Sigmoid colon (tissue), 7 donors: ENCODE data around the gene TOM1L2. TPM values are rescaled to one million over a fixed set of nuclear protein-coding genes. Genes with fewer than 3 reads are reported as not detected.
A peak's percentile ranks its signal among the peaks of the same experiment; 100 is the strongest.

Experiments
- DNase-seq: peaks from one replicate; pipeline ENCODE4 v3.0.0-alpha.2; 2019
- H3K27ac ChIP-seq, 4 donors: fragments of 200-600 bp; sonication (generic); one replicate each; pipeline ENCODE4 v1.5.1; 2016 to 2019; ENCODE audit warnings: mild to moderate bottlenecking in 1 of 4
- H3K27me3 ChIP-seq, 3 donors: fragments of 200-600 bp; sonication (generic); one replicate each; pipeline ENCODE4 v1.5.1; 2019; ENCODE audit warnings: mild to moderate bottlenecking in 1 of 3
- H3K36me3 ChIP-seq, 4 donors: fragments of 200-600 bp; sonication (generic); one replicate each; pipeline ENCODE4 v1.5.1; 2016 to 2019
- H3K4me1 ChIP-seq, 4 donors: fragments of 200-600 bp; sonication (generic); one replicate each; pipeline ENCODE4 v1.5.1; 2017 to 2019
- H3K4me3 ChIP-seq, 4 donors: fragments of 200-600 bp; sonication (generic); one replicate each; pipeline ENCODE4 v1.5.1; 2017 to 2019; ENCODE audit warnings: mild to moderate bottlenecking in 2 of 4, moderate library complexity in 1 of 4
- H3K9me3 ChIP-seq, 4 donors: fragments of 200-600 bp in 3 of 4; sonication (generic) in 3 of 4; one replicate each; pipeline versions ENCODE4 v1.5.1 to v1.6.1; 2013 to 2019
- CTCF ChIP-seq, 4 experiments: fragments of 450-650 bp in 3 of 4; fragments of 200-600 bp in 1 of 4; IDR thresholded peaks; one replicate each; pipeline ENCODE4 v1.5.1; 2016 to 2019; ENCODE audit warnings: antibody characterized with exemption in 4 of 4, mild to moderate bottlenecking in 3 of 4, moderate library complexity in 2 of 4
- EP300 ChIP-seq, 4 donors: sonication (generic); formaldehyde crosslinking; IDR thresholded peaks; one replicate each; pipeline ENCODE4 v1.6.1; 2017; ENCODE audit warnings: antibody characterized with exemption in 4 of 4
- POLR2A ChIP-seq, 2 donors: fragments of 450-650 bp; IDR thresholded peaks; one replicate each; pipeline ENCODE4 v1.6.1; 2016; ENCODE audit warnings: antibody characterized with exemption in 2 of 2, mild to moderate bottlenecking in 2 of 2, moderate library complexity in 2 of 2
- POLR2AphosphoS5 ChIP-seq, 4 donors: sonication (generic); formaldehyde crosslinking; IDR thresholded peaks; one replicate each; pipeline ENCODE4 v1.6.1; 2017; ENCODE audit warnings: antibody characterized with exemption in 4 of 4
- WGBS, 2 donors: extraction: QIAGEN DNeasy Blood & Tissue Kit; methylation state at CpG; one replicate each; pipeline ENCODE4 v1.1.7; 2013; 5-methylcytosine and 5-hydroxymethylcytosine counted together
- intact Hi-C: fragments of 100-400 bp; cut with DNase I; formaldehyde crosslinking; loops from one replicate; pipeline ENCODE4 v1.15.1; 2023
- polyA plus RNA-seq, 3 donors: library from polyadenylated mRNA; stranded (reverse); fragments of 200-250 nt; gene quantifications; one replicate each; pipeline ENCODE4 v1.2.3, GENCODE V29; 2013
- total RNA-seq, 4 donors: library from RNA; depleted of rRNA; stranded (reverse); fragments of >200 nt; gene quantifications; one replicate each; pipeline ENCODE4 v1.1.0, GENCODE V29; 2016
- donor health status: healthy with polysubstance abuse.
- donor health status: Bipolar disorder and iron deficiency.
- donor health status: healthy.

TOM1L2 gene
- total and polyA plus RNA-seq, 7 donors = 13.8 to 215 (median 43.3) TPM

GRCh38 chr17:17835415-17836249 is 136.6 kb downstream of the TOM1L2 start:
- H3K4me3 ChIP-seq = peak overlapping the region; percentile 84 to 95 (median 92)
- WGBS, 2 donors = 18 to 29% methylated on average over 25 of the region's 25 CpGs
- H3K27ac ChIP-seq = peak overlapping the region; percentile 99 to 100 (median 100)
- peaks cover 0 to 85% (median 80%) of the 10 kb centered on the region in 4 donors for H3K4me1 ChIP-seq
- TF ChIP-seq POLR2A (IDR thresholded peaks at IDR 0.05) (no peak), POLR2AphosphoS5 (IDR thresholded peaks at IDR 0.05) (no peak), CTCF (IDR thresholded peaks at IDR 0.05) (no peak), EP300 (IDR thresholded peaks at IDR 0.05) (no peak)
- H3K36me3 ChIP-seq = no peaks in the 10 kb centered on the region
- intact Hi-C loops = loop anchor here (2.0 kb wide), 1 partner anchor 13 kb away; no protein-coding TSS in a partner anchor
- no peak for DNase-seq
- H3K9me3 ChIP-seq = no peaks in the 10 kb centered on the region
- no peaks in the 10 kb centered on the region for H3K27me3 ChIP-seq

- DNase-seq = no peak
- Histone ChIP-seq H3K9me3 (no peaks in the 10 kb centered on the region), H3K27me3 (no peaks in the 10 kb centered on the region), H3K4me1 (peaks cover 0 to 85% (median 80%) of the 10 kb centered on the region in 4 donors), H3K4me3 (peak overlapping the region in 2 of 4 donors; percentile 84 to 95), H3K36me3 (no peaks in the 10 kb centered on the region), H3K27ac (peak overlapping the region; percentile 99 to 100 (median 100))
- no peak for TF ChIP-seq EP300 (IDR thresholded peaks at IDR 0.05)
- no peak for TF ChIP-seq POLR2A (IDR thresholded peaks at IDR 0.05)
- no peak for TF ChIP-seq CTCF (IDR thresholded peaks at IDR 0.05)
- TF ChIP-seq POLR2AphosphoS5 (IDR thresholded peaks at IDR 0.05) = no peak
- intact Hi-C loops = no loop called here
- WGBS, 2 donors = 63 to 72% methylated on average over 4 of the region's 4 CpGs
Observed at GRCh38 chr17:17834974-17835373, 137.2 kb downstream of the TOM1L2 start.

DNA sequence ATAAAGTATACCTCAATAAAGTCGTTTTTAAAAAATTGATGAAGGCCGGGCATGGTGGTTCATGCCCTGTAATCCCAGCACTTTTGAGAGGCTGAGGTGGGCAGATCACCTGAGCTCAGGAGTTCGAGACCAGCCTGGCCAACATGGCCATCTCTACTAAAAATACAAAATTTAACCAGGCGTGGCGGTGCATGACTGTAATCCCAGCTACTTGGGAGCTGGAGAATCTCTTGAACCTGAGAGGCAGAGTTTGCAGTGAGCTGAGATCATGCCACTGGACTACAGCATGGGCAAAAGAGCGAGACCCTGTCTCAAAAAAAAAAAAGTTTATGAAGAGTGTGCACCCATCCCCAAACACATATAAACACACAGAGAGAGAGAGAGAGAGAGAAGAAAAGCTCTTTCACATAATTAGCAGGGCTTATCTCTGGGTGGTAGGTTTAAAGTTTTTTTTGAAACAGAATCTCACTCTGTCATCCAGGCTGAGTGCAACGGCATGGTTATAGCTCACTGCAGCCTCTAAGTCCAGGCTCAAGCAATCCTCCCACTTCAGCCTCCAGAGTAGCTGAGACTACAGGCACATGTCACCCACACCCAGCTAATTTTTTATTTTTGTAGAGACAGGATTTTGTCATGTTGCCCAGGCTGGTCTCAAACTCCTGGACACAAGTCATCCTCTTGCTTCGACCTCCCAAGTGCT is 138.4 kb downstream of the TOM1L2 start:
- Histone ChIP-seq H3K4me3 (no peak overlapping the region), H3K36me3 (no peaks in the 10 kb centered on the region), H3K27me3 (no peaks in the 10 kb centered on the region), H3K9me3 (no peaks in the 10 kb centered on the region), H3K27ac (peak overlapping the region in 3 of 4 donors; percentile 99 to 100 (median 100)), H3K4me1 (peaks cover 0 to 82% (median 69%) of the 10 kb centered on the region in 4 donors)
- 77 to 78% methylated on average over 8 of the region's 8 CpGs for WGBS, 2 donors
- TF ChIP-seq POLR2A (IDR thresholded peaks at IDR 0.05) = no peak
- TF ChIP-seq EP300 (IDR thresholded peaks at IDR 0.05) = no peak
- no peak for TF ChIP-seq CTCF (IDR thresholded peaks at IDR 0.05)
- TF ChIP-seq POLR2AphosphoS5 (IDR thresholded peaks at IDR 0.05) = no peak
- intact Hi-C loops = no loop called here
- DNase-seq = no peak

- no peak for DNase-seq
- TF ChIP-seq POLR2AphosphoS5 (IDR thresholded peaks at IDR 0.05) (no peak), CTCF (IDR thresholded peaks at IDR 0.05) (no peak), POLR2A (IDR thresholded peaks at IDR 0.05) (no peak), EP300 (IDR thresholded peaks at IDR 0.05) (no peak)
- Histone ChIP-seq H3K4me1 (peaks cover 0 to 68% (median 56%) of the 10 kb centered on the region in 4 donors), H3K4me3 (no peak overlapping the region), H3K36me3 (no peaks in the 10 kb centered on the region), H3K9me3 (no peaks in the 10 kb centered on the region), H3K27ac (peak overlapping the region; percentile 38 to 82 (median 78)), H3K27me3 (no peaks in the 10 kb centered on the region)
- WGBS, 2 donors = 89 to 93% methylated on average over 2 of the region's 2 CpGs
- intact Hi-C loops = no loop called here
Observed at GRCh38 chr17:17832032-17832363, 140.2 kb downstream of the TOM1L2 start.
